Right cardiac atrium (tissue), 5 donors: ENCODE measurements around the gene CHKB. TPM values are rescaled to one million over a fixed set of nuclear protein-coding genes. Genes with fewer than 3 reads are reported as not detected.
"Not testable (repeated sequence)": the region's sequence is repeated elsewhere in the genome, so short reads cannot be mapped to it uniquely, and the experiment has no call there.

Experiments used
- ATAC-seq, 2 donors: fragments of 200-7000 bp; cut with Tn5 transposase; one replicate each; pipeline versions ENCODE4 v1.8.0 to v1.9.1; 2020; ENCODE audit warnings: moderate library complexity in 2 of 2, mild to moderate bottlenecking in 1 of 2
- DNase-seq, 3 donors: peaks; one replicate each; pipeline ENCODE4 v3.0.0-alpha.2; 2020
- H3K27ac ChIP-seq: one replicate; pipeline ENCODE4 v1.5.1; 2013; ENCODE audit warnings: mild to moderate bottlenecking, low read length, control low read depth, moderate library complexity
- H3K27me3 ChIP-seq: one replicate; pipeline ENCODE4 v1.6.1; 2013; ENCODE audit not compliant: control insufficient read depth, insufficient read depth
- H3K4me1 ChIP-seq: one replicate; pipeline ENCODE4 v1.6.1; 2013; ENCODE audit warnings: low read length; ENCODE audit not compliant: control insufficient read depth, insufficient read depth
- H3K4me3 ChIP-seq: one replicate; pipeline ENCODE4 v1.5.1; 2013; ENCODE audit warnings: low read length, control low read depth
- H3K9me3 ChIP-seq: one replicate; pipeline ENCODE4 v1.6.1; 2013; ENCODE audit warnings: low read length; ENCODE audit not compliant: control insufficient read depth
- WGBS: extraction: QIAGEN DNeasy Blood & Tissue Kit; methylation state at CpG from one replicate; pipeline ENCODE4 v1.1.7; 2013; 5-methylcytosine and 5-hydroxymethylcytosine counted together
- intact Hi-C, 4 donors: fragments of 100-400 bp; cut with DNase I; formaldehyde crosslinking; loops; one replicate each; pipeline versions ENCODE4 v1.11.0 to v1.14.0; 2022 to 2023
- polyA plus RNA-seq: library from polyadenylated mRNA; stranded (reverse); fragments of 200-250 nt; gene quantifications from one replicate; pipeline ENCODE4 v1.2.3, GENCODE V29; 2013
- total RNA-seq, 4 donors: library from RNA; stranded (reverse); fragmentation: NEBNext Ultra II Directional; extraction: Animal tissue kit (Norgen Biotek cat#: 25700); gene quantifications; one replicate each; pipeline ENCODE4 v1.2.1, GENCODE V29; 2021
- donor health status: healthy with polysubstance abuse.
- donor health status: DM: no; HTN: yes; CAD: no.
- donor health status: DM: no; HTN: no; CAD: no.
- donor health status: DM: no; HTN: yes; CAD: no; lungs with severe emphysema.
- donor health status: DM: yes; HTN: yes; CAD: no.

Gene CHKB
- total and polyA plus RNA-seq, 5 donors = 33.9 to 63.4 (median 42.9) TPM

DNA sequence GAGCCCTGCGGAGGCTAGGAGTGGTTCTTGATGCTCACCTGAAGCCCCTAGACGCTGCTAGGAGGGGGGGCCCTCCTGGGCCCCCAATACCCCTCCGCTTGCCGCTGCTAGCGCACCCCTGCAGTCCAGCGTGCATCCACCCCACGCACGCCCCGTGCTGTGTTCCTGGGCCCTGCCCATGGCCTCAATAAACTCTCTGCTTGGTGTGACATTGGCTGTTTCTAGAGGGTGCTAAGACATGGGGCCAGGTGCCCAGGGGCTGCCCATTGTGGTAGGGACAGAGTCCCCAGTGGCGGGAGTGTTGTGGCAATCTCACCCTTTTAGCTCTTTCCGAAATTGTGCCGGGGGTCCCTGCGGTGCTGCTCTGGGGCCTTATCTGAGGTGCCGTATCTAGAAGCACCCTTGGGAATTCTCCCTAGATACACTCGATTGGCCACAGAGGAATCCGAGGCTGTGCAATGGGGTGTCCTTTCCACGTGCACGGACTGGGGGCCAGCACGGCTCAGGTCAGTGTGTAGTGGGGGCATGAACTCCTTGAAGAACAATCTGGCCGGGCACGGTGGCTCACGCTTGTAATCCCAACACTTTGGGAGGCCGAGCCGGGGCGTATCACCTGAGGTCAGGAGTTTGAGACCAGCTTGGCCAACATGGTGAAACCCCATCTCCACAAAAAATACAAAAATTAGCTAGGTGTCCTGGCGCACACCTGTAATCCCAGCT lies 28.9 kb upstream of the CHKB start:
- Histone ChIP-seq H3K27me3 (no peaks in the 10 kb centered on the region), H3K4me1 (no peaks in the 10 kb centered on the region), H3K4me3 (no peak overlapping the region), H3K9me3 (no peaks in the 10 kb centered on the region), H3K27ac (no peak overlapping the region)
- 88% methylated on average over 26 of the region's 26 CpGs for WGBS
- DNase-seq = no peak
- ATAC-seq = no peak
- intact Hi-C loops = no loop called here

DNA sequence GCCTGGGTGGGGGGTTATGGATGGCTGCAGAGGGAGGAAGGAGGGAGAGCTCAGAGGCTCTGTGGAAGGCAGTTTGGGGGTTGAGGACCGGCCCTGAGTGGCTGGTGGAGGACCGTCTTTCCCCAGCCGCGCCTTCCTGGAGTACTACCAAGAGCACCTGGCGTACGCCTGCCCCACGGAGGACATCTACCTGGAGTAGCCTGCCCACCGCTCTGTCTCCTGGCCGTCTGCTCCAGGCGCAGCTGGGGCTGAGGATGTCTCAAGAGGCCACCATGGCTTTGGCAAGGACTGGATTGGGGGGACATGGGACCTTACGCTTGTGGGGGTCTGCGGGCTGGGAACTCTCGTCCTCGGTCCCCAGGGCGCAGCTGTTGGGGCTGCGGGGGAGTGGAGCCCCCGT lies 27.9 kb upstream of the CHKB start:
- intact Hi-C loops = no loop called here
- H3K9me3 ChIP-seq = no peaks in the 10 kb centered on the region
- no peak for DNase-seq
- H3K4me3 ChIP-seq = no peak overlapping the region
- ATAC-seq = no peak
- H3K27ac ChIP-seq = no peak overlapping the region
- H3K4me1 ChIP-seq = no peaks in the 10 kb centered on the region
- H3K27me3 ChIP-seq = no peaks in the 10 kb centered on the region
- 87% methylated on average over 17 of the region's 17 CpGs for WGBS

DNA sequence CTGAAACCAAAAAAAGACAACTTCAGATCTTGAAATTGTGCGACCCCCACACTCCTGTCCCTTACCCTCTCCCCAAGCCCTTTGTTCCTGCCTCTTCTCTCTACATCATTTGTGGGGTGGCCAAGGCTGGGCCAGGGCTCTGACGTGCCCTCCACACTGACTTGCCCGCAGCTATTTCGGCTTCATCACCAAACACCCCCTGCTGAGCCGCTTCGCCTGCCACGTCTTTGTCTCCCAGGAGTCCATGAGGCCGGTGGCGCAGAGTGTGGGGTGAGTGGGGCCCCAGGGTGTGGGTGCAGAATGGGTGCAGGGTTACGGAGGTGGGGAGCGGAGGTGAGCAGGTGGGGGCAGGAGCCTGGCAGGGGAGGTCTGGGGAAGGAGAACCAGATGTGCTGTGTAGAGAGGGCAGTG lies 27.4 kb upstream of the CHKB start:
- H3K4me1 ChIP-seq = no peaks in the 10 kb centered on the region
- H3K9me3 ChIP-seq = no peaks in the 10 kb centered on the region
- DNase-seq = peak in 1 of 3 donors; percentile 38
- no peaks in the 10 kb centered on the region for H3K27me3 ChIP-seq
- 85% methylated on average over 11 of the region's 11 CpGs for WGBS
- intact Hi-C loops = no loop called here
- H3K4me3 ChIP-seq = no peak overlapping the region
- H3K27ac ChIP-seq = no peak overlapping the region
- ATAC-seq = no peak

DNA sequence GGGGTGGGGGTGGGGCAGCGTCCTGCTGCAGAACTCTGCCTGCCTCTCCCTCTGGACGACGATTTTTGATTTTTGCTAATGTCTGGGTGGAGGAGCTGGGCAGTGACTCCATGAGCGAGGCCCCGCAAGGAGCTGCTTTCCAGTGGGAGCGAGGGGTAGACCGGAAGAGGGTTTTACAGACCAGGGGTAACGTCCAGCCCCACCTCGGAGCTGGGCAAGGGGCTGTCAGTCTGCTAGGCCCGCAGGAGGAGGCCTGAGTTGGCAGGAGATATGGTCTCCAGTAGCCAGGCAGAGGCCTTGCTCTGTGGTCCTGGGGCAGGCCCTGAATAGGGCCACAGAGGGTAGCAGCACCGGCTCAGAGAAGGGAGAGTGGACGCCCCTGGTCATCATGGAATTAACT lies 26.9 kb upstream of the CHKB start:
- Histone ChIP-seq H3K9me3 (no peaks in the 10 kb centered on the region), H3K4me3 (no peak overlapping the region), H3K27ac (no peak overlapping the region), H3K27me3 (no peaks in the 10 kb centered on the region), H3K4me1 (no peaks in the 10 kb centered on the region)
- ATAC-seq (no peak), DNase-seq (peak in 1 of 3 donors; percentile 24)
- 80% methylated on average over 12 of the region's 12 CpGs for WGBS
- intact Hi-C loops = loop anchor here in 1 of 4 donors (10.0 kb wide), 1 partner anchor 115 kb away; no protein-coding TSS in a partner anchor

DNA sequence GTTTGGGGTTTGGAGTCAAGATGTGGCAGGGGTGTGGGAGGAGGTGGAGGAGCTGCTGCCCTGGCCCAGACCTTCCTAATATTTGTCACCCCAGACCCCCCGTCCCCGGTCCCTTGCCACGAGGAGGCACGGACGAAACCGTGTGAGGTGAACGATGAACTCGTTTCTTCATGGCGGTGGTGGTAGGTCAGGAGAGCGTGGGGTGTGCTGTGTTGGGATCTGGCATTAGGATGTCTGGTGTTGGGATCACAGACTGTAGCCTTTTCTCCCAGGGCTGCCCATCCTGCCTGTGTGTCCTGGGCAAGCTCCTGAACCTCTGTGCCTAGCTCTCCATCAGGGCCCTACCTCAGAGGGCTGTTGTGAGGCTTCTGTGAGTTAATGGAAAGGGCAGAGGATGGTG lies 26.3 kb upstream of the CHKB start:
- no peaks in the 10 kb centered on the region for H3K4me1 ChIP-seq
- H3K27me3 ChIP-seq = no peaks in the 10 kb centered on the region
- ATAC-seq (no peak), DNase-seq (peak in 1 of 3 donors; percentile 23)
- WGBS = 86% methylated on average over 10 of the region's 10 CpGs
- intact Hi-C loops = loop anchor here in 1 of 4 donors (10.0 kb wide), 1 partner anchor 114 kb away; no protein-coding TSS in a partner anchor
- H3K9me3 ChIP-seq = no peaks in the 10 kb centered on the region
- H3K27ac ChIP-seq = no peak overlapping the region
- H3K4me3 ChIP-seq = no peak overlapping the region

- DNase-seq = peak in 1 of 3 donors; percentile 19
- H3K9me3 ChIP-seq, H3K27ac ChIP-seq, H3K4me1 ChIP-seq, ATAC-seq, H3K4me3 ChIP-seq, H3K27me3 ChIP-seq: not testable (repeated sequence)
- intact Hi-C loops = loop anchor here in 1 of 4 donors (10.0 kb wide), 1 partner anchor 113 kb away; no protein-coding TSS in a partner anchor
- WGBS = 84% methylated on average over 39 of the region's 39 CpGs
These were observed 25.6 kb upstream of the CHKB start for GRCh38 chr22:50608058-50608840.

DNA sequence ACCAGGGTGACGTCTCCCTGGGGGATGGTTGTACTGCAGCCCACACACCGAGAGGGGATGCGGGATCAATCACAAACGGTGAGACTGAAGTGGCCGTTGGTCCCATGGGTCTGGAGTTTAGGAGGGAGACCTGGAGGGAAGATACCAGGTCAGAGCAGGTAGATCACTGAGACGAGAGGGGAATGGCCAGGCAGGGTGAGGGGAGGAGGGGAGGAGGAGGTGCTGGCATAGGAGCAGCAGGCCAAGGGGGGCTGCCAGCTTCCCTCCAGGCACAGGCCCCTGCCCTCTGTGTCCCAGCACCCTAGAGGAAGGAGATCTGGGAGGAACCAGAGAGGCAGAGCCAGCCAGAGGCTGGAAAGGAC lies 25.0 kb upstream of the CHKB start:
- intact Hi-C loops = loop anchor here in 1 of 4 donors (10.0 kb wide), 1 partner anchor 113 kb away; no protein-coding TSS in a partner anchor
- H3K27me3 ChIP-seq = no peaks in the 10 kb centered on the region
- ATAC-seq = no peak
- DNase-seq = no peak
- H3K4me1 ChIP-seq = no peaks in the 10 kb centered on the region
- WGBS = 66% methylated on average over 6 of the region's 6 CpGs
- no peak overlapping the region for H3K27ac ChIP-seq
- H3K9me3 ChIP-seq = no peaks in the 10 kb centered on the region
- no peak overlapping the region for H3K4me3 ChIP-seq

DNA sequence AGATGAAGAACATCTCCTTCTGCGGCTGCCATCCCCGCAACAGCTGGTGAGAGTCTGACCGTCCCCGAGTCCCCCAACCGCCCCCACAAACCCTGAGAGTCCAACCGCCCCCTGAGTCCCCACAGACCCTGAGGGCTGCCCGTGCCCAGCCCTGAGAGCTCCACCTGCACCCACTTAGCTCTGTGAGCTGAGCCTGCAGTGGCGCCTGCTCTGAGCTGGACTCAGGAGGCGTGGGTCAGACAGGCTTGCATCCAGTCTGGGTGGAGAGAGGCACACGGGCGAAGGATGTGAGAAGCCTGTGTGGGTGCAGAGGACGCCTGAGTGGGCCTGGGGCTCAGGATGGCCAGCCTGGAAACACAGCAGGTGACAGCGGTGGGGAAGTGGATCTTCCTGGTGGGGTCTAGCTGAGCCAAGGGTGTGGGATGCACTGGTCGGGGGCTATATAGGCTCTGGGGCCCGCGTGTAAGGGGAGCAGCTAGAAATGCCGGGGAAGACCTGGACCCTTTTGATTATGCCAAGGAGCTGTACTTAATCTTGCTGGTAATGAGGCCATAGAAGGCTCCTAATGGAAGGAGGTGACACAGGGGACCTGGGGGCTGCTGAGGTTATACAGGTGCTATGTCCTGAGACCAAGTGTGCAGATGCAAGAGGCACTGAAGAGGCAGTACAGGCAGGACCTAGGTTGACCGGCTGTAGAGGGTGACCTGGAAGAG lies 24.5 kb upstream of the CHKB start:
- ATAC-seq = no peak
- intact Hi-C loops = loop anchor here in 1 of 4 donors (10.0 kb wide), 1 partner anchor 112 kb away; no protein-coding TSS in a partner anchor
- H3K27me3 ChIP-seq = no peaks in the 10 kb centered on the region
- no peaks in the 10 kb centered on the region for H3K9me3 ChIP-seq
- no peaks in the 10 kb centered on the region for H3K4me1 ChIP-seq
- H3K27ac ChIP-seq = no peak overlapping the region
- H3K4me3 ChIP-seq = no peak overlapping the region
- DNase-seq = peak in 2 of 3 donors; percentile 30 to 39
- 71% methylated on average over 18 of the region's 18 CpGs for WGBS

GRCh38 chr22:50606165-50606945 lies 23.7 kb upstream of the CHKB start:
- ATAC-seq (no peak), DNase-seq (peak in 2 of 3 donors; percentile 37 to 42)
- no peak overlapping the region for H3K27ac ChIP-seq
- no peaks in the 10 kb centered on the region for H3K27me3 ChIP-seq
- H3K9me3 ChIP-seq = no peaks in the 10 kb centered on the region
- no peak overlapping the region for H3K4me3 ChIP-seq
- WGBS = 72% methylated on average over 19 of the region's 19 CpGs
- intact Hi-C loops = loop anchor here in 1 of 4 donors (10.0 kb wide), 1 partner anchor 112 kb away; no protein-coding TSS in a partner anchor
- H3K4me1 ChIP-seq = no peaks in the 10 kb centered on the region

DNA sequence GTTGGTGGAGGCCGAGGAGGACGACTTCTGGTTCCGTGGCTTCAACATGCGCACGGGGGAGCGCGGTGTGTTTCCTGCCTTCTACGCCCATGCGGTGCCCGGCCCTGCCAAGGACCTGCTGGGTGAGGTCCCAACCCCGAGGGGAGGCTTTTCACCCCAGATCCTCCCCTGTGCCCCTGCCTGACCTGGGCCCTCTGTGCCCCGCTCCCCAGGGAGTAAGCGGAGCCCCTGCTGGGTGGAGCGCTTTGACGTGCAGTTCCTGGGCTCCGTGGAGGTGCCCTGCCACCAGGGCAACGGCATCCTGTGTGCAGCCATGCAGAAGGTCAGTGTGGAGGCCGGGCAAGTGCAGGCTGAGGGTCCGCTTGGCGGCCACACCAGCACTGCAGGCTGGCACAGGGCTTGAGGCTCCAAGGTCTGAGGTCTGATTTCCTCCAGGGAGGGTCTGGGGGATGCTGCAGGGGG lies 23.0 kb upstream of the CHKB start:
- no peaks in the 10 kb centered on the region for H3K4me1 ChIP-seq
- intact Hi-C loops = loop anchor here in 1 of 4 donors (10.0 kb wide), 1 partner anchor 111 kb away; no protein-coding TSS in a partner anchor
- ATAC-seq (no peak), DNase-seq (peak in 2 of 3 donors; percentile 54 to 58)
- H3K4me3 ChIP-seq = no peak overlapping the region
- 81% methylated on average over 20 of the region's 20 CpGs for WGBS
- no peaks in the 10 kb centered on the region for H3K27me3 ChIP-seq
- H3K27ac ChIP-seq = no peak overlapping the region
- no peaks in the 10 kb centered on the region for H3K9me3 ChIP-seq
